ENCODE measurements around the gene VPS35. TPM values are rescaled to one million over a fixed set of nuclear protein-coding genes. Genes with fewer than 3 reads are reported as not detected.
A peak's percentile ranks its signal among the peaks of the same experiment; 100 is the strongest.

VPS35 gene
- polyA plus RNA-seq, 2 of the 4 experiments (the other 2 are of a cell fraction): 82.3 to 85.5 TPM

DNA sequence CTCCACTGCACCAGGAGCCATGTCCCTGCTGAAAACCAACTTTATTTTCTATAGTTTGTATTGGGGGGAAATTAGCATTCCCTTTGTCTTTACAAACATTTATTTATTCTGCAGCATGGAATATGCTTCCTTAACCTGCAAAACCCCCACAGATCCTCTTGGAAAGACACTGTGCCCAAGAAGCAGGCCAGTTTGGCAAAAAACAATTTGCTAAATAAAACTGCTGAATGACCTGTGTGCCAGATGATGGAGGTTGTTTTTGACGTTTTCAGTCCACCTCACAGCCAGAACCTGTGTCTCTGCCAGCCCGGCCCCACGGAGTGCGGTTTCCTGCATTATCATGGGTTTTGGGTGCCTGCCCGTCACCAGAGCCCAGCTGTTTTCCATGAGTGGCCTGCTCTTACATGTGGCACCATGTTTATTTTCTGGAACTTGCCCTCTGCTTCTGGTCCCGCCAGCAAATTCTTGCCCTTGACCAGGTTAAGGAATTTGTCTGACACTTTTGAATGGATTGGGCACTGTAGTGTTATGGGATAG lies 26.9 kb upstream of the VPS35 start:
- no peaks in the 10 kb centered on the region for H3K9me3 ChIP-seq
- WGBS (ENCODE audit: missing lambda C conversion rate): 73% methylated on average over 6 of the region's 6 CpGs
- no peak overlapping the region for H3K4me2 ChIP-seq
- no peaks in the 10 kb centered on the region for H3K4me1 ChIP-seq
- H3K27ac ChIP-seq: no peak overlapping the region
- CTCF ChIA-PET: interaction anchor here (1.9 kb wide), 1 partner anchor 16 kb away, joined by 4 read pairs; no protein-coding TSS in a partner anchor
- ATAC-seq (no peak), DNase-seq (ENCODE audit: low read depth in 1 of 2, low spot score in 1 of 2) (no peak), FAIRE-seq (no peak)
- TF ChIP-seq TP53 (CRISPR knock-in tag; IDR thresholded peaks at IDR 0.05) (no peak), EHF (CRISPR knock-in tag; IDR thresholded peaks at IDR 0.05) (no peak)
- TF ChIP-seq, protein P1, sequence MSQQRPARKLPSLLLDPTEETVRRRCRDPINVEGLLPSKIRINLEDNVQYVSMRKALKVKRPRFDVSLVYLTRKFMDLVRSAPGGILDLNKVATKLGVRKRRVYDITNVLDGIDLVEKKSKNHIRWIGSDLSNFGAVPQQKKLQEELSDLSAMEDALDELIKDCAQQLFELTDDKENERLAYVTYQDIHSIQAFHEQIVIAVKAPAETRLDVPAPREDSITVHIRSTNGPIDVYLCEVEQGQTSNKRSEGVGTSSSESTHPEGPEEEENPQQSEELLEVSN (IDR thresholded peaks at IDR 0.05; ENCODE audit: borderline replicate concordance, low read depth): no peak
- POLR2A ChIA-PET: no interaction called here
- H3K4me3 ChIP-seq: no peak overlapping the region

DNA sequence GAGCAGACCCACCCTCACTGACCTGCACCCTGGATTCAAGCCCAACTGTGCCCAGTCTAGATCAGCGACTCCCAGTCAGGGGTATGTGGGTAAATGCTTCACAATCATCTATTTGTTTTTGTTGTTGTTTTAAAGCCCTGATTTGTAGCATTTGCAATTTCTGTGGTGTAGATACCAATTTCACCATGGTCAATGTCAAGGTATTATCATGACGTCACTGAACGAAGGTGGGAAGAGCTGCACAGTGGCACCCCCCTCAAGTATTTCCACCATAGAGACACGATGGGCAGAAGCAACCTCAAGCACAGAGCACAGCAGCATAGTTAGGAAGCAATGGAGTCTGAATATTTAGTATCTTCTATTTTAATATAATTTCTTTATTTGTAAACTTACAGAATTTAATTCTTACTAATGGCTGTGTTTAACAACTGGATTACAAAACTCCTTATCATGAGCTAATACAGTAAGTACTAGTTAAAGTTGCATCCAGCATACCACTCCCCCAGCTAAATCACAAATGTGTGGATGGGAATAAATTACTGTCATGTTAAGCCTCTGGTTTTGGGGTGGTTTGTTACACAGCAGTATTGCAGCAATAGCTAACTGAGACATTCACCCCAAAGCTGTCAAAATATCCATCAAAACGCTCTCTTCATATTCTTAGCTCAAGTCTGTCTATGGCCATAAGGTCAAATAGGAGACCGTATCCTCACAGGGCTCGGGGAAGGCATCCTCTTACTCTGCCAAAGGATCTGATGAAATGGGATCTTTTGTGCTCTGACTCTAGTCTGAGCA lies 26.0 kb upstream of the VPS35 start:
- ChIA-PET CTCF (interaction anchor here (1.9 kb wide), 1 partner anchor 16 kb away, joined by 4 read pairs; no protein-coding TSS in a partner anchor), POLR2A (no interaction called here)
- 43% methylated on average over 7 of the region's 7 CpGs for WGBS (ENCODE audit: missing lambda C conversion rate)

DNA sequence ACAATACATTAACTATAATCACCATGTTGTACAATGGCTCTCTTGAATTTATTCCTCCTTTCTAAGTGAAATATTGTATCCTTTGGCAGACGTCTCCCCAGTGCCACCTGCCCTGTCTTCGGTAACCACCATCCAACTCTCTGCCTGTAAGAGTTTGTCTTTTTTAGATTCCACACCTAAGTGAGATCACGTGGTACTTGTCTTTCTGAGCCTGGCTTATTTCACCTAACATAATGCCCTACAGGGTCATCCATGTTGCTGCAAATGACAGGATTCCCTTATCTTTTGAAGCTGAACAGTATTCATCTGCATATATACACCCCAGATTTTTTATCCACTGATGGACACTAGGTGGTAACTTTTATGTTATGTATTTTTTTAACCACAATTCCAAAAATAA lies 24.7 kb upstream of the VPS35 start:
- POLR2A ChIA-PET: no interaction called here
- FAIRE-seq: no peak
- no peak overlapping the region for H3K27ac ChIP-seq
- TF ChIP-seq, protein P2, sequence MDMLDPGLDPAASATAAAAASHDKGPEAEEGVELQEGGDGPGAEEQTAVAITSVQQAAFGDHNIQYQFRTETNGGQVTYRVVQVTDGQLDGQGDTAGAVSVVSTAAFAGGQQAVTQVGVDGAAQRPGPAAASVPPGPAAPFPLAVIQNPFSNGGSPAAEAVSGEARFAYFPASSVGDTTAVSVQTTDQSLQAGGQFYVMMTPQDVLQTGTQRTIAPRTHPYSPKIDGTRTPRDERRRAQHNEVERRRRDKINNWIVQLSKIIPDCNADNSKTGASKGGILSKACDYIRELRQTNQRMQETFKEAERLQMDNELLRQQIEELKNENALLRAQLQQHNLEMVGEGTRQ (IDR thresholded peaks at IDR 0.05): 0 out of 2 replicates have a peak, but pooled peaks have one; percentile 4
- no peak for TF ChIP-seq TFCP2L1 (CRISPR knock-in tag; IDR thresholded peaks at IDR 0.05)
- CTCF ChIA-PET: interaction anchor here (1.0 to 1.2 kb wide), 2 partner anchors 8 to 10 kb away, joined by 3 read pairs; no protein-coding TSS in a partner anchor
- WGBS (ENCODE audit: missing lambda C conversion rate): 59% methylated on average over 3 of the region's 3 CpGs
- no peak overlapping the region for H3K4me2 ChIP-seq
- ATAC-seq: no peak
- no peak overlapping the region for H3K4me3 ChIP-seq
- no peaks in the 10 kb centered on the region for H3K4me1 ChIP-seq
- H3K9me3 ChIP-seq: no peaks in the 10 kb centered on the region
- no peak for DNase-seq (ENCODE audit: low read depth in 1 of 2, low spot score in 1 of 2)

More for the DNA sequence above, 26.0 kb upstream of the VPS35 start:
- Histone ChIP-seq H3K4me3 (no peak overlapping the region), H3K4me2 (no peak overlapping the region), H3K27ac (no peak overlapping the region), H3K4me1 (no peaks in the 10 kb centered on the region), H3K9me3 (no peaks in the 10 kb centered on the region)
- TF ChIP-seq EHF (CRISPR knock-in tag; IDR thresholded peaks at IDR 0.05) (no peak), MYC (IDR thresholded peaks at IDR 0.05; ENCODE audit: borderline replicate concordance, low read length) (no peak), BHLHE40 (IDR thresholded peaks at IDR 0.05; ENCODE audit: low read depth, low read length) (no peak), GATA3 (IDR thresholded peaks at IDR 0.05; ENCODE audit: borderline replicate concordance) (no peak), CBX2 (IDR thresholded peaks at IDR 0.05; ENCODE audit: borderline replicate concordance, low read depth) (no peak), NR3C1 (IDR thresholded peaks at IDR 0.05) (no peak), HEYL (CRISPR knock-in tag; IDR thresholded peaks at IDR 0.05) (no peak), NPAS2 (CRISPR knock-in tag; IDR thresholded peaks at IDR 0.05; ENCODE audit: borderline replicate concordance) (no peak), ZFP36 (IDR thresholded peaks at IDR 0.05; ENCODE audit: borderline replicate concordance, partially characterized antibody) (no peak)
- TF ChIP-seq, protein P3, sequence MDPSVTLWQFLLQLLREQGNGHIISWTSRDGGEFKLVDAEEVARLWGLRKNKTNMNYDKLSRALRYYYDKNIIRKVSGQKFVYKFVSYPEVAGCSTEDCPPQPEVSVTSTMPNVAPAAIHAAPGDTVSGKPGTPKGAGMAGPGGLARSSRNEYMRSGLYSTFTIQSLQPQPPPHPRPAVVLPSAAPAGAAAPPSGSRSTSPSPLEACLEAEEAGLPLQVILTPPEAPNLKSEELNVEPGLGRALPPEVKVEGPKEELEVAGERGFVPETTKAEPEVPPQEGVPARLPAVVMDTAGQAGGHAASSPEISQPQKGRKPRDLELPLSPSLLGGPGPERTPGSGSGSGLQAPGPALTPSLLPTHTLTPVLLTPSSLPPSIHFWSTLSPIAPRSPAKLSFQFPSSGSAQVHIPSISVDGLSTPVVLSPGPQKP (IDR thresholded peaks at IDR 0.05; ENCODE audit: low read depth, low read length): no peak
- TF ChIP-seq, protein P4, sequence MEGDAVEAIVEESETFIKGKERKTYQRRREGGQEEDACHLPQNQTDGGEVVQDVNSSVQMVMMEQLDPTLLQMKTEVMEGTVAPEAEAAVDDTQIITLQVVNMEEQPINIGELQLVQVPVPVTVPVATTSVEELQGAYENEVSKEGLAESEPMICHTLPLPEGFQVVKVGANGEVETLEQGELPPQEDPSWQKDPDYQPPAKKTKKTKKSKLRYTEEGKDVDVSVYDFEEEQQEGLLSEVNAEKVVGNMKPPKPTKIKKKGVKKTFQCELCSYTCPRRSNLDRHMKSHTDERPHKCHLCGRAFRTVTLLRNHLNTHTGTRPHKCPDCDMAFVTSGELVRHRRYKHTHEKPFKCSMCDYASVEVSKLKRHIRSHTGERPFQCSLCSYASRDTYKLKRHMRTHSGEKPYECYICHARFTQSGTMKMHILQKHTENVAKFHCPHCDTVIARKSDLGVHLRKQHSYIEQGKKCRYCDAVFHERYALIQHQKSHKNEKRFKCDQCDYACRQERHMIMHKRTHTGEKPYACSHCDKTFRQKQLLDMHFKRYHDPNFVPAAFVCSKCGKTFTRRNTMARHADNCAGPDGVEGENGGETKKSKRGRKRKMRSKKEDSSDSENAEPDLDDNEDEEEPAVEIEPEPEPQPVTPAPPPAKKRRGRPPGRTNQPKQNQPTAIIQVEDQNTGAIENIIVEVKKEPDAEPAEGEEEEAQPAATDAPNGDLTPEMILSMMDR (IDR thresholded peaks at IDR 0.05): no peak
- FAIRE-seq (no peak), ATAC-seq (no peak), DNase-seq (ENCODE audit: low read depth in 1 of 2, low spot score in 1 of 2) (no peak)

Data from A549 (cell line).